NCI-H526 treated with DMSO at 0.1 percent for 48 hours (cell line): ENCODE results near the gene RICTOR.

Source experiments
- DNase-seq: peaks from one replicate; lab custom pipeline; 2025; lab: John Stamatoyannopoulos, UW

RICTOR gene

DNA sequence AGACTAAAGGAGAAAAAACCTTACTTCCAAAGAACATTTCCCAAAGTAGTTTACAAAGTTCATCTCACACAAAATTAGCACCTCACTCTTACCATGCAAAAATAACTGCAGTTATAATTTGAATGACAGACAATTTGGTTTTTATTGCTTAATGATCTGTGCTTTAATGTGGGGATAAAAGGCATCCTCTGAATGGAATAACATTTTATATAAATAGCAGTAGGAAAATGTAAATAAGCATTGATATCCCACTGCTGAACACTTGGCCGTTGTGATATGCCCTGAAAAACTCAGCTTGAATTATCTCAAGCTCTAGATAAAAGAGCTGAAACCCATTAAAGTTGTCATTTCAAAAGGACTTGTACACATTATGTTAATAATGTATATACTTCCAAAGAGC, 135.2 kb downstream of the RICTOR start:
- DNase-seq, result no peak

DNA sequence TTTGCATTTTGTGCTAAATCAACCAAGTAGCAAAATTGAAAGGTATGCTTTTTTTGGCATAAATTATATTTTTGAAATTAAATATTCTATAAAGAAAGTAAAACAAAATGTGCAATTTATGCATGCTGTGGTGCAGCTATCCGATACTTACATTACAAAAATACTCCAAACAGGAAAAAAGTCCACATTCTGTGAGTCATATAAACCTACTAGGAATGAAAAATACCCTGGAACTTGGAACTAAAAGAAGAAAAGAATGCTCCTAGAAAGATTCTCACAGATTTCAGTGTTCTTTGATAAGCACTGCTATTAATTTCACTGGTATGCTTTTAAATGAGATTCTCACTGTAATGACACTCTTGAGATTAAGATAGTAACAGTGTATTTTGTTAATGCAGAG, 135.8 kb downstream of the RICTOR start:
- no peak for DNase-seq

DNA sequence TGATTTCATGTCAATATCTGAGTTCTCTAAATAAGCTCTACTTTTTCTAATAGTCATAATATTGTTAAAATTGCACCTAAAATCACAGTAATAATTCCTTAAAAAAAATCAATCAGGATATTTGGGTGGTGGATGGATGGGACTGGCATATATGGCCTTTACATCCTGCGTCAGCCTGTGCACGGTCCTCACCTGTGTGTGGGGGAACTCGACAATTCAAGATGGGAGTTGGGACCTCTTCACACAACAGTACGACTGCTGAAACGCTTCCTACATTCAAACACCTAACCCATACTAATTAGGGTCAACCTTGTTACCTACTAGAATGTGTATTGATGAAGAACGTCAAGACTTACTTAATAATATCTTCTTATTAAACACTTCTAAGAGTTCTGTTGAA, 137.9 kb downstream of the RICTOR start:
- no peak for DNase-seq

GRCh38 chr5:38935437-38935836, 138.8 kb downstream of the RICTOR start:
- no peak for DNase-seq

DNA sequence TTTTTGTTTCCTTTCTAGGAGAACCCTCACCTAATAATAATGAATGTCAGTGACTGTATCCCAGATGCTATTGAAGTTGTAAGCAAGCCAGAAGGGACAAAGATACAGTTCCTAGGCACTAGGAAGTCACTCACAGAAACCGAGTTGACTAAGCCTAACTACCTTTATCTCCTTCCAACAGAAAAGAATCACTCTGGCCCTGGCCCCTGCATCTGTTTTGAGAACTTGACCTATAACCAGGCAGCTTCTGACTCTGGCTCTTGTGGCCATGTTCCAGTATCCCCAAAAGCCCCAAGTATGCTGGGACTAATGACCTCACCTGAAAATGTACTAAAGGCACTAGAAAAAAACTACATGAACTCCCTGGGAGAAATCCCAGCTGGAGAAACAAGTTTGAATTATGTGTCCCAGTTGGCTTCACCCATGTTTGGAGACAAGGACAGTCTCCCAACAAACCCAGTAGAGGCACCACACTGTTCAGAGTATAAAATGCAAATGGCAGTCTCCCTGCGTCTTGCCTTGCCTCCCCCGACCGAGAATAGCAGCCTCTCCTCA, 141.3 kb downstream of the RICTOR start:
- DNase-seq, result no peak

DNA sequence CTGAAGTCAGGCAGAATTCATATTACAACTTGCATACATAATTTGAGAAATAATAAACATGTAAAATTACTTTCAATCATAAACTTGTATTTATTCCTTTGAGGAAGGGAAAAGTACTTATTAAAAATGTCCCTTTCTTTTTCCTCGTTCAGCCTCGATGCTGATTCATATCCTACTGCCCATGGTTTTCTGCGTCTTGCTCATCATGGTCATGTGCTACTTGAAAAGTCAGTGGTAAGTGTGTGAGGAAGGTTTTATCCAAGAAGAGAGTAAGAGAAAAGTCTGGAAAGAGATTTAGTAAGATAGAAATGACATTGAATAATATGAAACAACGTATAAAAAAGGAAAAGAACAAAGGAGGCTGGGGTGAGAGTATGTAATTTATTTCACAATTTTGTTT, 142.5 kb downstream of the RICTOR start:
- no peak for DNase-seq

DNA sequence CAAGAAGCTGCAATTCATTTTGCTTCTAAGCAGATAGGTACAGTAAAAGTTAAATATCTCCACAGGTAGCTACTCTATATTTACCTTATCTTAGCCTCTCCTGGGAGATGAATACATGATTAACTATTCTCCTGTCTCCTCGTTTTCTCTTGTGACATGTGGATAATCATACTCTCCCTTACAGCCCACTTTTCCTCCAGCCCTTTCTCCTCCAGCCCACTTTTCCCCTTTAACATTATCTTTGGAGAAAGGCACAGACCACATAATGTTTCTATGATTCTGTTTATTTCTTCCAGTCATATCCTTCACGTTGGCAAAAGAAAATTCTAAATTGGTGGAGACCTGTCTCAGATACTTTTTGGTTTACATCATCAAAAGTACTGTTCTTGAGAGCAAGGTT, 144.4 kb downstream of the RICTOR start:
- no peak for DNase-seq

- no peak for DNase-seq
Measured at GRCh38 chr5:38927470-38927869, 146.7 kb downstream of the RICTOR start.

GRCh38 chr5:38926121-38926520, 148.1 kb downstream of the RICTOR start:
- no peak for DNase-seq

- no peak for DNase-seq
Measured at GRCh38 chr5:38925154-38925925, 148.9 kb downstream of the RICTOR start.

DNA sequence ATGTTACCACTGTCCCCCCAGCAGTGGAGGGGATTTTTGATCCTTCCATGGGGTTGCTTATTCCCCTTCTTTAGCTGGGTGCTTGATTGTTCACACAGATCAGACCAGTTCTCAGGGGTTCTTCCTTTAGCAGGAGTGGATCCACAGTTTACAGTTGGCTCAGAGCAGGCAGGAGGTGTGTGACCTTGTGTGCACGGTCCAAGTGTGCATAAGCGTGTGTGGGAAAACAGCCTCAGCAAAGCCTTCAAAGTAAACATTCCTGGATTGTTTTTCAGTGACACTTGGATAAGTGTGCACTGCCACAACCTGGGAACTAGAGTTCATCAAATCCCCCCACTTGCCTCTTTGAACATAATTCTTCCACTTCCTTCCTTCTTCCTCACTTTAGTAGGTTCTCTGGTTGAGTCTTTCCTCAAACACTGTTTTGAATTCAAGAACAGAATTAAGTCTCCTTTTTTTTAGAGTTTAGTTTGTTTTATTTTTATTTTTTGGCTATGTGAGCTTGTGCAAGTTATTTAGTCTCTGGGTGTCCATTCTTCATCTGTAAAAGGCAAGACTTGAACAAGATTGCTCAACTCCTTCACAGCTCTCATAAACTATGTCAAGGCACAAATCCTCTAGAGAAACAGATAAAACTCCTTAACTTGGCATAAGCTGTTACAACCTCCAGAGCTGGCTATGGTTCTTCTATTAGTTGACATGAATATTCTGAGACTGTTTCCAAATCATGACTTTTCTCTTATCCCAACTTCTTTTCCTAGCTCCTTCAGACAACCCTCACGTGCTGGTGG, 150.3 kb downstream of the RICTOR start:
- no peak for DNase-seq

- peak; percentile 17 for DNase-seq
Measured at GRCh38 chr5:38922199-38922598, 152.0 kb downstream of the RICTOR start.

- no peak for DNase-seq
Measured at GRCh38 chr5:38921174-38921573, 153.0 kb downstream of the RICTOR start.

GRCh38 chr5:38916802-38917201, 157.4 kb downstream of the RICTOR start:
- no peak for DNase-seq

- DNase-seq, result no peak
Measured at GRCh38 chr5:38913714-38914113, 160.5 kb downstream of the RICTOR start.

DNA sequence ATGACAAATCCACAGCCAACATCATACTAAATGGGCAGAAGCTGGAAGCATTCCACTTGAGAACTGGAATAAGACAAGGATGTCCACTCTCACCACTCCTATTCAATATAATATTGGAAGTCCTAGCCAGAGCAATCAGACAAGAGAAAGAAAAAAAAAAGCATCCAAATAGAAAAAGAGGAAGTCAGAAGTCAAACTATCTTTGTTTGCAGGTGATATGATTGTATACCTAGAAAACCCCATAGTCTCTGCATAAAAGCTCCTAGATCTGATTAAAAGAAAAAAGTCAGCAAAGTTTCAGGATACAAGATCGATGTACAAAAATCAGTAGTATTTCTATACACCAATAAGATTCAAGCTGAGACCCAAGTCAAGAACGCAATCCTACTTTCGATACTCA, 162.3 kb downstream of the RICTOR start:
- no peak for DNase-seq

GRCh38 chr5:38906503-38906902, 167.7 kb downstream of the RICTOR start:
- no peak for DNase-seq

DNA sequence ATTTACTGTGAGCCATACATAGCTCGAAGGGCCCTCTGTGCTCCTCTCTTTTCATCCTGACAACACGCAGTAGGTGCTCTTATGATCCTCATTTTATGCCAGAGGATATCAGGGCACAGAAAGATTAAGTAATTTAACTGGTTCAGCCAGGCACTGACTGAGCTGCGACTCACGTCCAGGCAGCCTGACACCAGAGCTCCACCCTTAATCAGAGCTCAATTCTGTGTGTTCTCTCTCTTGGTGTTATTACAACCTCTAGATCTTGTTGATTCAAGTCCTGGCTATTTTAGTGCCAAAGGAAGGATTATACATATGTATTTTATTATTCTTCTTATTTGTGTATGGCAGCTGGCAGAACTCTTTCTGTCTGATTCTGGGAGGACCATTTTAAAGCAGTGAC, 168.7 kb downstream of the RICTOR start:
- DNase-seq, result no peak

- DNase-seq, result no peak
Measured at GRCh38 chr5:38899936-38900335, 174.3 kb downstream of the RICTOR start.

DNA sequence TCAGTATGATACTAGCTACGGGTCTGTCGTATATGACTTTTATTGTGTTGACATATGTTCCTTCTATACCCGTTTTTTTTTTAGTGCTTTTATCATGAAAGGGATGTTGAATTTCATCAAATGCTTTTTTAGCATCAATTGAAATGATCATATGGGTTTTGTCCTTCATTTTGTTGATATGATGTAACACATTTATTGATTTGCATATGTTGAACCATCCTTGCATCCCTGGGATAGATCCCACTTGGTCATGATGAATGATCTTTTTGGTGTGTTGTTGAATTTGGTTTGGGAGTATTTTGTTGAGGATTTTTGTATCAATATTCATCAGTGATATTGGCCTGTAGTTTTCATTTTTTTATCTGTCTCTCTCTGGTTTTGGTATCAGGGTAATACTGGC, 177.4 kb downstream of the RICTOR start:
- no peak for DNase-seq

DNA sequence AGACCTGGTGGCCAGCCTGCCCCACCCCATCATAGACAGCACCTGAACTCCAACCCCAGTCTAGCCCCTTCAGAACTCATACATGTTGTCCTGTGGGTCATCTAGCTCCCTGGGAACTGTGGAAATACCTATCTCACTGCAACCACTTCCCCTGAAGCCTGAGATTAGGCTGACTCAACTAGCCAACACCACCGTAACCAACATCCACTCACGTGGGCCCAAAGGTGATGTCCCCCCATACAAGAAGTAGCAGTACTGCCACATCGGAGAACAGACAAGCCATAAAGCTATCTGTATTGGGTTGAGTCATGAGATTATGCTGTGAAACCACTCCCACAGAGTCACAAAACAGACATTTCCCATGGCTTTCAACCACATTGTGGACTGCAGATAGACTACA, 181.8 kb downstream of the RICTOR start:
- no peak for DNase-seq

DNA sequence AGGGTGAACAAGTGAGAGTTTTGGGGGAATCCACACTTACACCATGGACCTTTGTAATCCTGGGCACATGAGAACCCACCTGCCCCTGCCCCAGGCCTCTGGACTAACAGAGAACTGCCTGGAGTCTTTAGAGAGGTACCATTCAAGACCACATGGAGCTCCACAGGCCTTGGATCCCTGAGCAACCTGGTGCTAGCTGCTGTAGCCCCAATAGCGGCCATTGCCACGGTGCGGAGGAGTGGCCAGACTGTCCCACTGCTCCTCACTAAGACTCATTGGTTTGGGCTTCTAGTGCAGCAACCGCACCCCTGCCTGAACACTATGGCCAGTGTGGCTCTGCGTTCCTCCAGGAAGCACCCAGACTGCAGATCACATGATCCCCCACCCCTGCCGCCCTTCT, 182.6 kb downstream of the RICTOR start:
- DNase-seq, result no peak

DNA sequence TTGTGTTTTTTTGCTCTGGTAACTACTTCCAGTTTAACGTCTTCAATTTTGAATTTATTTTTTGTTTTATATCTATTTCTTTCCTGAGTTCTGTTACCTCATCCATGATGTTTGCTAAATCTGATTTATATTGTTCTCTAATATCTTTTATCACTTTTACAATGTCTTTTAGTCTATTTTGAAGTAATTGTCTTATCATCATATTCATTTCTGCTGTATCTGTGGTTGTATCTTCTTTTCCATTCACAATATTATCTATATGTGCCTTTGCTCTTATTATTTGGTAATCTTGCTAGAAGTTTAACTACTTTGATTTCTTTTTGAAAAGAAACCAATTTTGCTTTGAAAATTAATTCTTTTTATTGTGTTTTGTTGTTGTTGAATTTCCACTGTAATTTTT, 184.8 kb downstream of the RICTOR start:
- DNase-seq, result no peak
